ENCODE data around the gene CDHR3. TPM values are rescaled to one million over a fixed set of nuclear protein-coding genes. Genes with fewer than 3 reads are reported as not detected.

Gene CDHR3
- total and polyA plus RNA-seq, 9 of the 15 experiments (the other 6 are each of a cell fraction or from before 2014, with no cell fraction given): 0.03 to 0.66 (median 0.24) TPM; not detected in 1

DNA sequence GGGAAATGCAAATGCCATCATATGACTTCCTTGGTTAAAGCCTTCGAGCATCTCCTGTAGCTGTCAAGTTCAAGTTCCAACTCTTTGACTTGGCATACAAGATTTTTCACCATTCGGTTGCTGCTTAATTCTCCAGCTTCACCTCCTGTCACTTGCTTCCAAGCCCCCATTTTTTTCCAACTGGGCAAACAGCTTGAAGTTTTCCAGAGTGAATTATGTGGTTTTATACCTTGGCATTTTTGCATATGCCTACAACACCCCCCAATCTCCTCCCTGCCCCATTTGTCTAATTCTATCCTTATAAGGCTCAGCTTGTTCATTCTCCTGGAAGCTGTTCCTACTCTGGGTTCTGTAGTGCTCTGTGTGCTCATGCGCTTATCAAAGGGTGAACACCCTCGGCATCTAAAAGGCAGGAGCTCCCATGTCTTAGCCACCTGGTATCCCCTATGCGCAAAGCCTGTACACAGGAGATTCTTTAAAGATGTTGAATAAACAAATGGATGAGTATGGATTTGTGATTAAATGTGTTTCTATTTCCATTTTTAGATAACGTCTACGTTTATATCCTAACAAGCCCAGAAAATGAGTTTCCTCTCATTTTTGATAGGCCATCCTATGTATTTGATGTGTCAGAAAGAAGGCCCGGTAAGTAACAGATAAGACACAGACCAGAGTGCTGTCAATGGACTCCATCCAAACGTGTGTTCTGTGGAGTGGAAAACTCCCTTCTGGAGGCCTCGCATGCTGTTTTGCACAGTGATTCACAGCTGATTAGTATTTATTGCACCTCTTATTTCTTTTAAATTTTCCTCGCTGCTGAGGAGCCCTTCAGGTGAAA, 52.5 kb downstream of the CDHR3 start (continued):
- TF ChIP-seq, protein P1, sequence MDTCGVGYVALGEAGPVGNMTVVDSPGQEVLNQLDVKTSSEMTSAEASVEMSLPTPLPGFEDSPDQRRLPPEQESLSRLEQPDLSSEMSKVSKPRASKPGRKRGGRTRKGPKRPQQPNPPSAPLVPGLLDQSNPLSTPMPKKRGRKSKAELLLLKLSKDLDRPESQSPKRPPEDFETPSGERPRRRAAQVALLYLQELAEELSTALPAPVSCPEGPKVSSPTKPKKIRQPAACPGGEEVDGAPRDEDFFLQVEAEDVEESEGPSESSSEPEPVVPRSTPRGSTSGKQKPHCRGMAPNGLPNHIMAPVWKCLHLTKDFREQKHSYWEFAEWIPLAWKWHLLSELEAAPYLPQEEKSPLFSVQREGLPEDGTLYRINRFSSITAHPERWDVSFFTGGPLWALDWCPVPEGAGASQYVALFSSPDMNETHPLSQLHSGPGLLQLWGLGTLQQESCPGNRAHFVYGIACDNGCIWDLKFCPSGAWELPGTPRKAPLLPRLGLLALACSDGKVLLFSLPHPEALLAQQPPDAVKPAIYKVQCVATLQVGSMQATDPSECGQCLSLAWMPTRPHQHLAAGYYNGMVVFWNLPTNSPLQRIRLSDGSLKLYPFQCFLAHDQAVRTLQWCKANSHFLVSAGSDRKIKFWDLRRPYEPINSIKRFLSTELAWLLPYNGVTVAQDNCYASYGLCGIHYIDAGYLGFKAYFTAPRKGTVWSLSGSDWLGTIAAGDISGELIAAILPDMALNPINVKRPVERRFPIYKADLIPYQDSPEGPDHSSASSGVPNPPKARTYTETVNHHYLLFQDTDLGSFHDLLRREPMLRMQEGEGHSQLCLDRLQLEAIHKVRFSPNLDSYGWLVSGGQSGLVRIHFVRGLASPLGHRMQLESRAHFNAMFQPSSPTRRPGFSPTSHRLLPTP (IDR thresholded peaks at IDR 0.05; ENCODE audit: borderline replicate concordance, extremely low read depth, insufficient read length): no peak
- TF ChIP-seq NR1H2 (CRISPR knock-in tag; IDR thresholded peaks at IDR 0.05) (no peak), TARDBP (IDR thresholded peaks at IDR 0.05) (no peak), CC2D1A (IDR thresholded peaks at IDR 0.05) (no peak), IRF2 (CRISPR knock-in tag; IDR thresholded peaks at IDR 0.05) (no peak), NCOR1 (IDR thresholded peaks at IDR 0.05) (peak; percentile 32; the same call in 1 of the 2 replicates), FOXP1 (CRISPR knock-in tag; IDR thresholded peaks at IDR 0.05) (no peak), MAFG (tag; conservative IDR thresholded peaks at IDR 0.05) (no peak), NFE2L1 (tag; IDR thresholded peaks at IDR 0.05; ENCODE audit: borderline replicate concordance, low read depth) (no peak), TAF1 (IDR thresholded peaks at IDR 0.05; ENCODE audit: control insufficient read depth, extremely low read depth, insufficient read depth, low read length, severe bottlenecking) (no peak), PRMT5 (CRISPR knock-in tag; IDR thresholded peaks at IDR 0.05) (no peak), ZNF785 (CRISPR knock-in tag; IDR thresholded peaks at IDR 0.05) (no peak), ZNF212 (CRISPR knock-in tag; IDR thresholded peaks at IDR 0.05) (no peak), NCOA2 (IDR thresholded peaks at IDR 0.05; ENCODE audit: partially characterized antibody in 2 of 2) (no peak), MCM2 (IDR thresholded peaks at IDR 0.05; ENCODE audit: low read depth) (no peak), SMC3 (conservative IDR thresholded peaks at IDR 0.05; ENCODE audit: insufficient read depth, low read depth, low read length) (no peak)
- TF ChIP-seq, protein P2, sequence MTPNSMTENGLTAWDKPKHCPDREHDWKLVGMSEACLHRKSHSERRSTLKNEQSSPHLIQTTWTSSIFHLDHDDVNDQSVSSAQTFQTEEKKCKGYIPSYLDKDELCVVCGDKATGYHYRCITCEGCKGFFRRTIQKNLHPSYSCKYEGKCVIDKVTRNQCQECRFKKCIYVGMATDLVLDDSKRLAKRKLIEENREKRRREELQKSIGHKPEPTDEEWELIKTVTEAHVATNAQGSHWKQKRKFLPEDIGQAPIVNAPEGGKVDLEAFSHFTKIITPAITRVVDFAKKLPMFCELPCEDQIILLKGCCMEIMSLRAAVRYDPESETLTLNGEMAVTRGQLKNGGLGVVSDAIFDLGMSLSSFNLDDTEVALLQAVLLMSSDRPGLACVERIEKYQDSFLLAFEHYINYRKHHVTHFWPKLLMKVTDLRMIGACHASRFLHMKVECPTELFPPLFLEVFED (CRISPR knock-in tag; conservative IDR thresholded peaks at IDR 0.05): no peak
- TF ChIP-seq, protein P3, sequence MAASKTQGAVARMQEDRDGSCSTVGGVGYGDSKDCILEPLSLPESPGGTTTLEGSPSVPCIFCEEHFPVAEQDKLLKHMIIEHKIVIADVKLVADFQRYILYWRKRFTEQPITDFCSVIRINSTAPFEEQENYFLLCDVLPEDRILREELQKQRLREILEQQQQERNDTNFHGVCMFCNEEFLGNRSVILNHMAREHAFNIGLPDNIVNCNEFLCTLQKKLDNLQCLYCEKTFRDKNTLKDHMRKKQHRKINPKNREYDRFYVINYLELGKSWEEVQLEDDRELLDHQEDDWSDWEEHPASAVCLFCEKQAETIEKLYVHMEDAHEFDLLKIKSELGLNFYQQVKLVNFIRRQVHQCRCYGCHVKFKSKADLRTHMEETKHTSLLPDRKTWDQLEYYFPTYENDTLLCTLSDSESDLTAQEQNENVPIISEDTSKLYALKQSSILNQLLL (CRISPR knock-in tag; IDR thresholded peaks at IDR 0.05; ENCODE audit: borderline replicate concordance): no peak
- TF ChIP-seq, protein P4, sequence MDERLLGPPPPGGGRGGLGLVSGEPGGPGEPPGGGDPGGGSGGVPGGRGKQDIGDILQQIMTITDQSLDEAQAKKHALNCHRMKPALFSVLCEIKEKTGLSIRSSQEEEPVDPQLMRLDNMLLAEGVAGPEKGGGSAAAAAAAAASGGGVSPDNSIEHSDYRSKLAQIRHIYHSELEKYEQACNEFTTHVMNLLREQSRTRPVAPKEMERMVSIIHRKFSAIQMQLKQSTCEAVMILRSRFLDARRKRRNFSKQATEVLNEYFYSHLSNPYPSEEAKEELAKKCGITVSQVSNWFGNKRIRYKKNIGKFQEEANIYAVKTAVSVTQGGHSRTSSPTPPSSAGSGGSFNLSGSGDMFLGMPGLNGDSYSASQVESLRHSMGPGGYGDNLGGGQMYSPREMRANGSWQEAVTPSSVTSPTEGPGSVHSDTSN (CRISPR knock-in tag; IDR thresholded peaks at IDR 0.05; ENCODE audit: low read depth): no peak
- TF ChIP-seq, protein P4 (tag; conservative IDR thresholded peaks at IDR 0.05; ENCODE audit: low read depth): 0 out of 2 replicates have a peak, but pooled peaks have one; percentile 21

Data from K562 (cell line).